Left renal pelvis (tissue), 4 donors: ENCODE data around the gene SCAND1. TPM values are rescaled to one million over a fixed set of nuclear protein-coding genes. Genes with fewer than 3 reads are reported as not detected.

Experiments used
- DNase-seq, 4 donors: peaks; one replicate each; pipeline ENCODE4 v3.0.0-alpha.2; 2013; ENCODE audit warnings: low read depth in 4 of 4, low spot score in 3 of 4
- polyA plus RNA-seq, 4 donors: library from polyadenylated mRNA; unstranded; fragments of 120-200 nt; gene quantifications; one replicate each; pipeline ENCODE4 v1.2.1, GENCODE V29; 2013; ENCODE audit not compliant: insufficient read length in 4 of 4

Gene SCAND1
- polyA plus RNA-seq, 4 donors = 24.6 to 61.5 (median 26.7) TPM

DNA sequence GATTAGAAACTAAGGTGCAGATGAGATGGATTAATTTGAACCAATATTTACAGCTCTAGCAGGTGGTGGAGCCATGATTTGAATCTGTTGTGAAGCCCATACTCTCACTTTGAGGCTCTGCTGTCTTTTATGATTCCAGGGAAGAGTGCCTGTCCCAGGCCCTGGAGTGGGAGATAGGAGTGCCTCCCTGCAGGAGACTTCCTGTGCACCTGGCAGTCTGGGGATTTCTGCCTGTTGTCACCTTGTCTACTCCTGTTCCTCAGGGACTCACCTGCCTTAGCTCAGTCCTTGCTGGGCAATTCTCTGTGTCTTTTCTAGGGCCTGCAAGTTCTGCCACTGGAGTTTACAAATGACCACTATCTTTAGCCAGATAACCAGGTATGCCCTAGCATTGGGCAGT, 46.3 kb downstream of the SCAND1 start:
- no peak for DNase-seq

DNA sequence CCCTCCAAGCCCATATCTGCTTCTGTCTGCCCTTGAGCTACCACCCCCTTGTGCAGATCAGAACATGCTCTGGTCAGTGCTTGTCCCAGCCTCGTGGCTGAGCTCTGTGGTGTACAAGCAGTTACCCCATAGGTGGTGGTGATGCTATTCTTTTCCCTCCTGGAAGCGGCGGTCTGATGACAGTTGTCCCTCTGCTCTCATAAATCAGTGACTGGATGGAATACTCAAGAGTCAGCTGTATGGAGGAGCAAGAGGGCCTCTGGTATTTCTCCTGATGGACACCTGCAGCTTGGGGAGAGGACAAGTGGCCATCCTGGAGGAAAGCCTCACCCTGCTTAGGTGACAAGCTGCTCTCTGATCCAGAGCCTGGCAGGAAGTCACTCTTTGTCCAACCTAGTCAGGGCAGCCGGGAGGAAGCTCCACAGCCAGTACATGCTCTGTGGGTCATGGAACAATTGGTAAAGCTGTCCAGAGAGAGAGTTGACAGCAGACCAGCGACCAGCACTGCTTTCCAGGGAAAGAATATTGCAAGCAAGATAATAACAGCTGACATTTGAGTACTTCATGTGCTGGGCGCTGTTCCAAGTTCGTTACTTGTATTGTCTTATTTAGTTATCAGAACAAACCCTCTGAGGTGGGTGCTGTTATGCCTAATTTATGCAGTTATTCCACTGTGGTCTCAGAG, 47.1 kb downstream of the SCAND1 start:
- no peak for DNase-seq

DNA sequence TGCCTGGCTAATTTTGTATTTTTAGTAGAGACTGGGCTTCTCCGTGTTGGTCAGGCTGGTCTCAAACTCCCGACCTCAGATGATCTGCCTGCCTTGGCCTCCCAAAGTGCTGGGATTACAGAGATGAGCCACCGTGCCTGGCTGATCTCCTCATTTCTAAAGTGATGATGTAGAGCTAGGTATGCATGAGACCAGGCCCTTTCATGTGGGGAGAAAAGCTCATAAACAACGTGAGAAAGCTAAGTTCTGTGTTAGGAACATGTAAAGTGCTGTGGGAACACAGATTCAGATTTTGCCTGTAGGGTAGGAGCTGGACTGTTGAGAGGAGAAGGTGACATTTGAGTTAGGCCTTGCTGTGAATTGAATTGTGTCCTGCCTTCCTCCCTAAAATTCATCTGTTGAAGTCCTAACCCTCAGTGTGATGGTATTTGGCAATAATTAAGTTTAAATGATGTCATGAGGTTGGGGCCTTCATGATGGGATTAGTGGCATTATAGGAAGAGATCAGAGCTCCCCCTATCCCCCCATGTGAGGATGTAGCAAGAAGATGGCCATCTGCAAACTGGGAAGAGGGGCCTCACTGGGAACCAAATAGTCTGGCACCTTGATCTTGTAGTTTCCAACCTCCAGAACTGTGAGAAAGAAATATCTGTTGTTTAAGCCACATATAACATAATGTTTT, 49.2 kb downstream of the SCAND1 start:
- DNase-seq = no peak

DNA sequence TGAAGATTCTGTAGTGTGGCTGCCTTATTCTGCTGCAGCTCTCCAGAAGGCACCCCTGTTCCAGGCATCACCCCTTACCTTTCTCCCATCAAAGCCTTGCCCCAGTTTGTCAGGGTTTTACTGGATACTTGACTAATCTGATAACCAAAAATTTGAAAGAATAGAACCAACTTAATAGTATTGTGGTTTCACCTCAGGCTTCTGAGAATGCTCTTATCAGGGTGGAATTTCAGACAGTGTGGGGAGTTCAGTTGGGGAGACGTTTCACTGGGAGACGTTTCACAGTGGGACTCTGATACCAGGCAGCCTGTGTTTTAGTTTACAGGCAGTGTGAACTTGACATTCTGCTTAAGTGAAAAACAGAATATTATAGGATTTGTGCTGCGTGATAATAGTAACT, 50.5 kb downstream of the SCAND1 start:
- DNase-seq = no peak

Other genes starting within 250 kb of the SCAND1 start
- 100 to 1,000 TPM; 401 to 678 (median 570) TPM for gene RBM39, start 212.2 kb downstream of the SCAND1 start, polyA plus RNA-seq
- 10 to 100 TPM; 32.5 to 42.7 (median 41.1) TPM for gene PHF20, start 182.5 kb downstream of the SCAND1 start, polyA plus RNA-seq
- 1 to 10 TPM in 1 of 4 donors, under 1 TPM in 3; 0.34 to 1.1 (median 0.65) TPM for gene CNBD2, start 14.1 kb upstream of the SCAND1 start, polyA plus RNA-seq
- 10 to 100 TPM; 62.7 to 75.0 (median 66.4) TPM for gene EPB41L1, start 200.2 kb upstream of the SCAND1 start, polyA plus RNA-seq